ENCODE results near the gene TNNC2.
"Not testable (repeated sequence)": the region's sequence is repeated elsewhere in the genome, so short reads cannot be mapped to it uniquely, and the experiment has no call there.

TNNC2 gene

GRCh38 chr20:45821947-45822346 lies 5.2 kb downstream of the TNNC2 start:
- no peak for DNase-seq (ENCODE audit: low spot score)

- DNase-seq (ENCODE audit: low spot score): no peak
Measured at GRCh38 chr20:45819466-45819865, 7.6 kb downstream of the TNNC2 start.

GRCh38 chr20:45818239-45818638 lies 8.9 kb downstream of the TNNC2 start:
- DNase-seq (ENCODE audit: low spot score): no peak

GRCh38 chr20:45817376-45818194 lies 9.5 kb downstream of the TNNC2 start:
- DNase-seq (ENCODE audit: low spot score): no peak

- DNase-seq (ENCODE audit: low spot score): no peak
Measured at GRCh38 chr20:45816951-45817350, 10.2 kb downstream of the TNNC2 start.

GRCh38 chr20:45814314-45814713 lies 12.8 kb downstream of the TNNC2 start:
- no peak for DNase-seq (ENCODE audit: low spot score)

GRCh38 chr20:45813489-45813888 lies 13.6 kb downstream of the TNNC2 start:
- DNase-seq (ENCODE audit: low spot score): no peak

GRCh38 chr20:45813006-45813340 lies 14.1 kb downstream of the TNNC2 start:
- no peak for DNase-seq (ENCODE audit: low spot score)

GRCh38 chr20:45812157-45813005 lies 14.7 kb downstream of the TNNC2 start, which contains the start of gene UBE2C:
TSS of gene UBE2C (plus strand) at chr20:45812644. CDS start at chr20:45812696, 52 bp downstream.
- peak; percentile 99 for DNase-seq (ENCODE audit: low spot score)

GRCh38 chr20:45810191-45810970 lies 16.7 kb downstream of the TNNC2 start:
- DNase-seq (ENCODE audit: low spot score): no peak

GRCh38 chr20:45801851-45802250 lies 25.3 kb downstream of the TNNC2 start:
- DNase-seq (ENCODE audit: low spot score): no peak

GRCh38 chr20:45798935-45799642 lies 28.0 kb downstream of the TNNC2 start:
- peak; percentile 40 for DNase-seq (ENCODE audit: low spot score)

- DNase-seq (ENCODE audit: low spot score): not testable (repeated sequence)
Measured at GRCh38 chr20:45797955-45798354, 29.2 kb downstream of the TNNC2 start.

- DNase-seq (ENCODE audit: low spot score): not testable (repeated sequence)
Measured at GRCh38 chr20:45797510-45797909, 29.6 kb downstream of the TNNC2 start.

- DNase-seq (ENCODE audit: low spot score): no peak
Measured at GRCh38 chr20:45796337-45797065, 30.6 kb downstream of the TNNC2 start.

- DNase-seq (ENCODE audit: low spot score): peak; percentile 25
Measured at GRCh38 chr20:45792317-45793118, 34.6 kb downstream of the TNNC2 start.

- no peak for DNase-seq (ENCODE audit: low spot score)
Measured at GRCh38 chr20:45788351-45788750, 38.8 kb downstream of the TNNC2 start.

GRCh38 chr20:45783656-45784294 lies 43.3 kb downstream of the TNNC2 start:
- no peak for DNase-seq (ENCODE audit: low spot score)

GRCh38 chr20:45782890-45783289 lies 44.2 kb downstream of the TNNC2 start:
- no peak for DNase-seq (ENCODE audit: low spot score)
